ENCODE data around the gene CD37. TPM values are rescaled to one million over a fixed set of nuclear protein-coding genes. Genes with fewer than 3 reads are reported as not detected.
A peak's percentile ranks its signal among the peaks of the same experiment; 100 is the strongest.
"Not testable (repeated sequence)": the region's sequence is repeated elsewhere in the genome, so short reads cannot be mapped to it uniquely, and the experiment has no call there.

CD37 gene
- polyA plus RNA-seq, 1 of the 3 experiments (the other 2 are of a cell fraction) = not detected

DNA sequence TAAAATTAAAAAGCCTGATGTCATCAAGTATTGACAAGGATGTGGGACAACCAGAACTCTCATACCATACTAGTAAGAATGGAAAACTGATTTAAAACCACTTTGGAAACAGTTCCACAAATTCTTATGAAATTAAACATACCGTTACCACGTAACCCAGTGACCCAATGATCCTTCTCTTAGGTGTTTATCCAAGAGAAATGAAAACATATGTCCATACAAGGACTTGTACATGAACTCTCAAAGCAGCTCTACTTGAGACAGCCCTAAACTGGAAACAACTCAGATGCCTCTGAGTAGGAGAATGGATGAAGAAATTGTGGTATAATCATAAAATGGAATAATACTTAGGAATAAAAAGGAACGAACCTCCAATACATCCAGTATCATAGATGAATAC, 37.8 kb upstream of the CD37 start:
- no peak for DNase-seq

DNA sequence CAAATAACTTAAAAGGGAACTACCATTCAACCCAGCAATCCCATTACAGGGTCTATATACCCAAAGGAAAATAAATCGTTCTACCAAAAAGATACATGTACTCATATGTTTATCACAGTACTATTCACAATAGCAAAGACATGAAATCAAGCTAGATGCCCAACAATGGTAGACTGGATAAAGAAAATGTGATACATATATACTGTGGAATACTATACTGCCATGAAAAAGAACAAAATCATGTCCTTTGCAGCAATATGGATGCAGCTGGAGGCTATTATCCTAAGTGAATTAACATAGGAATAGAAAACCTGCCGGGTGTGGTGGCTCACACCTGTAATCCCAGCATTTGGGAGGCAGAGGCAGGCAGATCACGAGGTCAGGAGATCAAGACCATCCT, 36.6 kb upstream of the CD37 start:
- CTCF ChIA-PET, DNase-seq: not testable (repeated sequence)
- WGBS (ENCODE audit: low lambda C conversion rate) = 43% methylated on average over 3 of the region's 3 CpGs

More for the DNA sequence above, 37.8 kb upstream of the CD37 start:
- whole genome bisulfite sequencing (ENCODE audit: low lambda C conversion rate) = 11% methylated on average over 3 of the region's 3 CpGs
- H3K9me3 ChIP-seq = no peaks in the 10 kb centered on the region
- POLR2A ChIA-PET = no interaction called here
- H4K20me1 ChIP-seq (ENCODE audit: insufficient read depth) = no peaks in the 10 kb centered on the region
- H3K27ac ChIP-seq (ENCODE audit: low read depth in 2 of 2, low read length in 1 of 2) = no peak overlapping the region
- CTCF ChIA-PET = no interaction called here
- H3K4me1 ChIP-seq (ENCODE audit: control insufficient read depth in 1 of 2, insufficient read depth in 2 of 2, low read depth in 1 of 2, low read length in 1 of 2) = no peaks in the 10 kb centered on the region
- no peaks in the 10 kb centered on the region for H3K79me2 ChIP-seq (ENCODE audit: insufficient read depth)
- no peak overlapping the region for H3K9ac ChIP-seq
- no peak for TF ChIP-seq TCF12 (IDR thresholded peaks at IDR 0.05)
- peaks cover 8% of the 10 kb centered on the region for H3F3A ChIP-seq (replicated peaks; ENCODE audit: insufficient read depth)
- no peaks in the 10 kb centered on the region for H3K36me3 ChIP-seq (replicated peaks in 1 of 2; ENCODE audit: control insufficient read depth in 1 of 2, insufficient read depth in 2 of 2, low read length in 1 of 2)
- H3K27me3 ChIP-seq (ENCODE audit: insufficient read depth) = peaks cover 6% of the 10 kb centered on the region; the same call in 1 of the 2 replicates
- H3K9me2 ChIP-seq = no peaks in the 10 kb centered on the region
- no peak overlapping the region for H2AFZ ChIP-seq (ENCODE audit: low read depth)
- H3K4me3 ChIP-seq (ENCODE audit: low read depth in 2 of 2, low read length in 1 of 2) = no peak overlapping the region
- H3K4me2 ChIP-seq = no peak overlapping the region

DNA sequence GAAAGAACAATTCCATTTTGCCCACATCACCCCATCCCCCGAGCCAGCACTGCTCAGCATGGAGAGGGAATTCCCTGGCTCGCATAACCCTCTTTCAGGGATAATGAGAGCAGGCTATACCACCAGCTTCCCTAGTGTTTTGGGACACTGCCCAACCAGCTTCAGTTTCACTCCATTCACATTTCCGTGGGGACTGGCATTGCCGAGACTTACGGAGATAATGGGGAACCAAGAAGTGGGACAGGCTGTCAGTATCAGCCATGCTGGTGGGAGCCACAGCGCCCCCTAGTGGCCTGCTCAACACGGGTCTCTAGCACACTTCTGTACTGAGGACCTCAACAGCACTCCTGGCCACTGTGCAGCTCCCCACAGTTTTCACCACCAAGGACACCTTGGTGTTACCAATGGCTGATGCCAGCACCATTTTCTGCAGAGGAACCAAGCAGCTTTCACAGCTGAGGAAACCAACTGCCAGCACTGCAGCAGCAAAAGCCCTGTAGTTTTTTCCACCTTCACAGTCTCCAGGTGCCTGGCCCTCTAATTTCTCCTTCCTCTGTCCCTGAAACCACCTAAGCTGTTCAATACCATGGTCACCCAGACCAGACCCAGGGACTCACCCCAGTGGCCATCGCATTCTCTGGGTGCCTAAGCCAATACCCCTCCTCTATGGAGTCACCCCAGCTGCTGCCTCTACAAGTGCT, 33.9 kb upstream of the CD37 start:
- no peaks in the 10 kb centered on the region for H3K79me2 ChIP-seq (ENCODE audit: insufficient read depth)
- H3K4me3 ChIP-seq (ENCODE audit: low read depth in 2 of 2, low read length in 1 of 2) = peak overlapping the region in 1 of 2 experiments; percentile 21; a peak in 2 of 4 replicates
- CTCF ChIA-PET = interaction anchor here (0.6 to 2.5 kb wide), 26 partner anchors 9 to 282 kb away, joined by 3 to 14 read pairs (median 4); partner anchors contain the start of gene SLC6A16
- no peaks in the 10 kb centered on the region for H3K4me1 ChIP-seq (ENCODE audit: control insufficient read depth in 1 of 2, insufficient read depth in 2 of 2, low read depth in 1 of 2, low read length in 1 of 2)
- WGBS (ENCODE audit: low lambda C conversion rate) = 13% methylated on average over 5 of the region's 8 CpGs
- no peak overlapping the region for H2AFZ ChIP-seq (ENCODE audit: low read depth)
- H3K9me2 ChIP-seq = no peaks in the 10 kb centered on the region
- H3K9me3 ChIP-seq = no peaks in the 10 kb centered on the region
- no peak overlapping the region for H3K27ac ChIP-seq (ENCODE audit: low read depth in 2 of 2, low read length in 1 of 2)
- H3K4me2 ChIP-seq = no peak overlapping the region
- DNase-seq = peak; percentile 72
- peaks cover 8% of the 10 kb centered on the region for H3F3A ChIP-seq (replicated peaks; ENCODE audit: insufficient read depth)
- no peaks in the 10 kb centered on the region; the same call in 1 of the 2 replicates for H3K27me3 ChIP-seq (ENCODE audit: insufficient read depth)
- peaks cover 0 to 6% of the 10 kb centered on the region in 2 experiments for H3K36me3 ChIP-seq (replicated peaks in 1 of 2; ENCODE audit: control insufficient read depth in 1 of 2, insufficient read depth in 2 of 2, low read length in 1 of 2)
- H3K9ac ChIP-seq = no peak overlapping the region
- POLR2A ChIA-PET = no interaction called here
- no peaks in the 10 kb centered on the region for H4K20me1 ChIP-seq (ENCODE audit: insufficient read depth)
- TF ChIP-seq FOSL2 (IDR thresholded peaks at IDR 0.05; ENCODE audit: borderline replicate concordance, low read depth) (no peak), EZH2phosphoT487 (IDR thresholded peaks at IDR 0.05; ENCODE audit: borderline replicate concordance, low read depth) (no peak), GABPA (IDR thresholded peaks at IDR 0.05; ENCODE audit: low read depth) (no peak), FOXJ3 (CRISPR knock-in tag; IDR thresholded peaks at IDR 0.05) (no peak), GATA2 (CRISPR knock-in tag; IDR thresholded peaks at IDR 0.05) (no peak), TEAD4 (IDR thresholded peaks at IDR 0.05; ENCODE audit: borderline replicate concordance, insufficient read depth) (no peak), RXRA (IDR thresholded peaks at IDR 0.05; ENCODE audit: borderline replicate concordance, low read depth) (no peak), JUND (IDR thresholded peaks at IDR 0.05) (no peak), NFIC (IDR thresholded peaks at IDR 0.05; ENCODE audit: borderline replicate concordance) (no peak), SMC3 (IDR thresholded peaks at IDR 0.05; ENCODE audit: low read depth, low read length) (peak; percentile 50), NRF1 (IDR thresholded peaks at IDR 0.05; ENCODE audit: low read depth, low read length) (no peak), MEF2A (IDR thresholded peaks at IDR 0.05; ENCODE audit: borderline replicate concordance, low read depth) (no peak), CHD2 (IDR thresholded peaks at IDR 0.05; ENCODE audit: low read length, partially characterized antibody) (no peak), RCOR1 (IDR thresholded peaks at IDR 0.05; ENCODE audit: low read length) (no peak), RFX5 (IDR thresholded peaks at IDR 0.05; ENCODE audit: low read length) (no peak)
- TF ChIP-seq, protein P1, sequence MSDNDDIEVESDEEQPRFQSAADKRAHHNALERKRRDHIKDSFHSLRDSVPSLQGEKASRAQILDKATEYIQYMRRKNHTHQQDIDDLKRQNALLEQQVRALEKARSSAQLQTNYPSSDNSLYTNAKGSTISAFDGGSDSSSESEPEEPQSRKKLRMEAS (IDR thresholded peaks at IDR 0.05; ENCODE audit: low read depth) = no peak
- TF ChIP-seq, protein P2, sequence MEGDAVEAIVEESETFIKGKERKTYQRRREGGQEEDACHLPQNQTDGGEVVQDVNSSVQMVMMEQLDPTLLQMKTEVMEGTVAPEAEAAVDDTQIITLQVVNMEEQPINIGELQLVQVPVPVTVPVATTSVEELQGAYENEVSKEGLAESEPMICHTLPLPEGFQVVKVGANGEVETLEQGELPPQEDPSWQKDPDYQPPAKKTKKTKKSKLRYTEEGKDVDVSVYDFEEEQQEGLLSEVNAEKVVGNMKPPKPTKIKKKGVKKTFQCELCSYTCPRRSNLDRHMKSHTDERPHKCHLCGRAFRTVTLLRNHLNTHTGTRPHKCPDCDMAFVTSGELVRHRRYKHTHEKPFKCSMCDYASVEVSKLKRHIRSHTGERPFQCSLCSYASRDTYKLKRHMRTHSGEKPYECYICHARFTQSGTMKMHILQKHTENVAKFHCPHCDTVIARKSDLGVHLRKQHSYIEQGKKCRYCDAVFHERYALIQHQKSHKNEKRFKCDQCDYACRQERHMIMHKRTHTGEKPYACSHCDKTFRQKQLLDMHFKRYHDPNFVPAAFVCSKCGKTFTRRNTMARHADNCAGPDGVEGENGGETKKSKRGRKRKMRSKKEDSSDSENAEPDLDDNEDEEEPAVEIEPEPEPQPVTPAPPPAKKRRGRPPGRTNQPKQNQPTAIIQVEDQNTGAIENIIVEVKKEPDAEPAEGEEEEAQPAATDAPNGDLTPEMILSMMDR (IDR thresholded peaks at IDR 0.05) = peak; percentile 81

More for the DNA sequence above, 36.6 kb upstream of the CD37 start:
- H3K9me3 ChIP-seq; H3K4me2 ChIP-seq; H3K9ac ChIP-seq; H3K4me3 ChIP-seq (ENCODE audit: low read depth in 2 of 2, low read length in 1 of 2); H3K9me2 ChIP-seq; H3K27ac ChIP-seq (ENCODE audit: low read depth in 2 of 2, low read length in 1 of 2); POLR2A ChIA-PET; H3K36me3 ChIP-seq (replicated peaks in 1 of 2; ENCODE audit: control insufficient read depth in 1 of 2, insufficient read depth in 2 of 2, low read length in 1 of 2); H3K27me3 ChIP-seq (ENCODE audit: insufficient read depth); H3F3A ChIP-seq (replicated peaks; ENCODE audit: insufficient read depth); H4K20me1 ChIP-seq (ENCODE audit: insufficient read depth); H3K4me1 ChIP-seq (ENCODE audit: control insufficient read depth in 1 of 2, insufficient read depth in 2 of 2, low read depth in 1 of 2, low read length in 1 of 2); H3K79me2 ChIP-seq (ENCODE audit: insufficient read depth); H2AFZ ChIP-seq (ENCODE audit: low read depth): not testable (repeated sequence)

Measured in SK-N-SH (cell line).